ENCODE results near the gene DNAH12.
A peak's percentile ranks its signal among the peaks of the same experiment; 100 is the strongest.

Gene DNAH12, protein sequence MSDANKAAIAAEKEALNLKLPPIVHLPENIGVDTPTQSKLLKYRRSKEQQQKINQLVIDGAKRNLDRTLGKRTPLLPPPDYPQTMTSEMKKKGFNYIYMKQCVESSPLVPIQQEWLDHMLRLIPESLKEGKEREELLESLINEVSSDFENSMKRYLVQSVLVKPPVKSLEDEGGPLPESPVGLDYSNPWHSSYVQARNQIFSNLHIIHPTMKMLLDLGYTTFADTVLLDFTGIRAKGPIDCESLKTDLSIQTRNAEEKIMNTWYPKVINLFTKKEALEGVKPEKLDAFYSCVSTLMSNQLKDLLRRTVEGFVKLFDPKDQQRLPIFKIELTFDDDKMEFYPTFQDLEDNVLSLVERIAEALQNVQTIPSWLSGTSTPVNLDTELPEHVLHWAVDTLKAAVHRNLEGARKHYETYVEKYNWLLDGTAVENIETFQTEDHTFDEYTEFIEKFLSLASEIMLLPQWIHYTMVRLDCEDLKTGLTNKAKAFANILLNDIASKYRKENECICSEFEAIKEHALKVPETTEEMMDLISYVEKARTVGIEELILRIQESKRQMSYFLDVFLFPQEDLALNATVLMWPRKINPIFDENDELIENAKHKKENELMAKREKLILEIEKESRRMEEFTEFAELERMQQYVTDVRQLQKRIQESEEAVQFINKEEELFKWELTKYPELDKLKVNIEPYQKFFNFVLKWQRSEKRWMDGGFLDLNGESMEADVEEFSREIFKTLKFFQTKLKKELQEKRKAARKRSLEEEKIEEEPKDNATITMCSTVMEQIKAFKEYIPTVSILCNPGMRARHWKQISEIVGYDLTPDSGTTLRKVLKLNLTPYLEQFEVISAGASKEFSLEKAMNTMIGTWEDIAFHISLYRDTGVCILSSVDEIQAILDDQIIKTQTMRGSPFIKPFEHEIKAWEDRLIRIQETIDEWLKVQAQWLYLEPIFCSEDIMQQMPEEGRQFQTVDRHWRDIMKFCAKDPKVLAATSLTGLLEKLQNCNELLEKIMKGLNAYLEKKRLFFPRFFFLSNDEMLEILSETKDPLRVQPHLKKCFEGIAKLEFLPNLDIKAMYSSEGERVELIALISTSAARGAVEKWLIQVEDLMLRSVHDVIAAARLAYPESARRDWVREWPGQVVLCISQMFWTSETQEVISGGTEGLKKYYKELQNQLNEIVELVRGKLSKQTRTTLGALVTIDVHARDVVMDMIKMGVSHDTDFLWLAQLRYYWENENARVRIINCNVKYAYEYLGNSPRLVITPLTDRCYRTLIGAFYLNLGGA (N-terminal part only)

DNA sequence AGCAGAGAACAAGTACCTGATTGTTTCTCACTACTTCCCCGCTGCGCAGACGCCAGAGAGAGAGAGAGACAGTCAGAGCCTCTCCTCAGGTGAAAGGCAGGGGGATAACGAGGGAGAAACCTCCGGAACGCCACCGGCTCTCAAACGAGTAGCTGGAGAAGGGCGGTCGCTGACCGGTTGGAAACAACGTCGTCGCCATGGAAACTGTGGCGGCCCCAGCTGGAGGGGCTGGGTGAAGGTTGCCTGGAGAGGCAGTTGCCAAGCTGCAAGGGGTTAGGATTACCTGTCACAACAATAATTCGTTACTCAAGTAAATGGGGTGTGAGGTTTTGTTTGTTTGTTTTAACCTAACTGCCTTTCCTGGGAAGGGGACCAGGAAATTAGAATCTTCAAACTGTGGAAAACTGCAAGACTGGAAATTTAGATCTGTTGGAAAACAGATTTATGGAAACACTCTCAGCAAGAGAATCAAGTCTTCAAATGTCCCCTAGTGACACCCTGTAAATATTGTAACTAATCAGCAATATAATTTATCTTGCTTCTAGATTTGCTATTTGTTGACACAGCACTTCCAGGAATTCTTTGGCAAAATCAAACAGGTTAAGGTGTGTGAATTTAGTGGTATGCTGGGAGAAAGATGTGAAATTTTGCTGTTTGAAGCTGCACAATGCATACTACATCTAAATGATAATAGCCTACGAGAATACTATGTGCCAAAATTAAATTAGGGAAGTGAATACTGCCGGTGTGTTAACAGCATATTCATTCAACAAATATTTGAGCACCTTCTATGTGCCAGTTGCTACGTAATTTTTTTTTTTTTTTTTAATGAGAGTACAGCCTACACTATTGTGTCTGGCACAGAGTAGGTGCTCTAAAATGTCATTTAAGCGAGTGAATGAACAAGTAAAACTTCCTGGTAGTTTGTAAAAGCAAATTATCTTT is at the start of gene DNAH12:
Gene DNAH12, minus strand, starts transcription at position 164 of the 945 bp plus-strand sequence. CDS start 1,474 bp downstream, outside the sequence.
- no peaks in the 10 kb centered on the region for H3K9me3 ChIP-seq (ENCODE audit: control insufficient read depth, insufficient read depth, low read length)
- H3K4me3 ChIP-seq (ENCODE audit: low read depth, low read length) = peak within 1 kb of the TSS; percentile 12
- no peak within 1 kb of the TSS for H3K9ac ChIP-seq (ENCODE audit: low read depth, low read length)
- H3K36me3 ChIP-seq (ENCODE audit: control insufficient read depth, insufficient read depth, low read length) = no peaks in the 10 kb centered on the region
- peak within 1 kb of the TSS; percentile 77 for H3K27ac ChIP-seq (ENCODE audit: low read depth, low read length)
- H3K27me3 ChIP-seq (ENCODE audit: control insufficient read depth, insufficient read depth, low read length) = no peaks in the 10 kb centered on the region
- H3K4me1 ChIP-seq (ENCODE audit: control insufficient read depth, insufficient read depth, low read length) = peaks cover 6% of the 10 kb centered on the region

DNA sequence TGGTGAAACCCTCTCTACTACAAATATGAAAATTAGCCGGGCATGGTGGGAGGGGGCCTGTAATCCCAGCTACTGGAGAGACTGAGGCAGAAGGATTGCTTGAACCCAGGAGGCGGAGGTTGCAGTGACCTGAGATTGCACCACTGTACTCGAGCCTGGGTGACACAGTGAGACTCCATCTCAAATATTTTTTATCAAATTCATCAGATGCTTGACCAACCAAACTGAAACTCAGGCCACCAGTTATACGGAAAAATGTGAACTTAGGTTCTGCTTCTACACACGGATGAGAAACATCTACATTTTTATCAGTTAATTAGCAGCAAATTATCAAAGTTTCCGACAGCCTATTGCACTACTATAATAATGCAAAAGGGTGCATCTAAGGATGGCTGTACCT is 48.2 kb upstream of the DNAH12 start:
- no peak overlapping the region for H3K4me3 ChIP-seq (ENCODE audit: low read depth, low read length)
- H3K36me3 ChIP-seq (ENCODE audit: control insufficient read depth, insufficient read depth, low read length) = peaks cover 25% of the 10 kb centered on the region
- H3K9me3 ChIP-seq (ENCODE audit: control insufficient read depth, insufficient read depth, low read length) = no peaks in the 10 kb centered on the region
- no peak overlapping the region for H3K27ac ChIP-seq (ENCODE audit: low read depth, low read length)
- H3K4me1 ChIP-seq (ENCODE audit: control insufficient read depth, insufficient read depth, low read length) = peaks cover 15% of the 10 kb centered on the region; the same call in 1 of the 2 replicates
- no peaks in the 10 kb centered on the region for H3K27me3 ChIP-seq (ENCODE audit: control insufficient read depth, insufficient read depth, low read length)
- no peak overlapping the region for H3K9ac ChIP-seq (ENCODE audit: low read depth, low read length)

DNA sequence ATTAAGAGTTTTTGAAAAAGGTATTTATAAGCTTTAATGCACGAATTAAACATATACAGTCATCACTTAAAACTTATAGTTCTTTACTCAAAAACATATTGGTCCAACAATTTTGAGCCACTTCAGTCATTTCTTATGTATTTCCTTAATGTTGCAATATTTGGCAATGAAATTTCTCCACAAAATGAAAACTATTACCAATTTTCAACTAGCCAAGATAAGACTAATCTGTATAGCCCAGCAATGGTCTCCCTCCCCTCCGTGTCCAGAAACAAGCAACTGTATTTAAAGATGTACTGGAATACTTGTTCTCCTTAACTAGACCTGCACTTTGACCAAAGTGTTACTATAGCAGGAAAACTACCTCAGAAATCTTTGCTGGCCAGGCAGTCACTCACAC is 43.8 kb upstream of the DNAH12 start:
- Histone ChIP-seq H3K27ac (ENCODE audit: low read depth, low read length) (no peak overlapping the region), H3K27me3 (ENCODE audit: control insufficient read depth, insufficient read depth, low read length) (no peaks in the 10 kb centered on the region), H3K36me3 (ENCODE audit: control insufficient read depth, insufficient read depth, low read length) (peaks cover 24% of the 10 kb centered on the region), H3K9ac (ENCODE audit: low read depth, low read length) (no peak overlapping the region), H3K4me1 (ENCODE audit: control insufficient read depth, insufficient read depth, low read length) (no peaks in the 10 kb centered on the region), H3K4me3 (ENCODE audit: low read depth, low read length) (no peak overlapping the region), H3K9me3 (ENCODE audit: control insufficient read depth, insufficient read depth, low read length) (no peaks in the 10 kb centered on the region)

DNA sequence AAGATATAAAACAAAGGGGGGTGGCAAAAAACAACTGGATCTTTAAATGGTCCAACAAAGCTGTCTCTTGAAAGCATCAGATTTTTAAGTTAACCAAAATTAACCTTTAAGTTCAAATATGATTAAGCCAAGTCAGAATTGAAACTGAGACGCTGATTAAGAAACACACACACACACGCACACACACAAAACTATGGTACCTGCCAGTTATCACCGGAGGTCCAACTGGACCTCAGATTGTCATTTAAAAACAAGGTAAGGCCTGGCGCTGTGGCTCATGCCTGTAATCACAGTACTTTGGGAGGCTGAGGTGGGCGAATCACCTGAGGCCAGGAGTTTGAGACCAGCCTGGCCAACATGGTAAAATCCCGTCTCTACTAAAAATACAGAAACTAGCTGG is 42.6 kb upstream of the DNAH12 start:
- Histone ChIP-seq H3K9me3 (ENCODE audit: control insufficient read depth, insufficient read depth, low read length) (no peaks in the 10 kb centered on the region), H3K27ac (ENCODE audit: low read depth, low read length) (no peak overlapping the region), H3K4me3 (ENCODE audit: low read depth, low read length) (no peak overlapping the region), H3K9ac (ENCODE audit: low read depth, low read length) (no peak overlapping the region), H3K27me3 (ENCODE audit: control insufficient read depth, insufficient read depth, low read length) (no peaks in the 10 kb centered on the region), H3K36me3 (ENCODE audit: control insufficient read depth, insufficient read depth, low read length) (peaks cover 26% of the 10 kb centered on the region), H3K4me1 (ENCODE audit: control insufficient read depth, insufficient read depth, low read length) (no peaks in the 10 kb centered on the region)

DNA sequence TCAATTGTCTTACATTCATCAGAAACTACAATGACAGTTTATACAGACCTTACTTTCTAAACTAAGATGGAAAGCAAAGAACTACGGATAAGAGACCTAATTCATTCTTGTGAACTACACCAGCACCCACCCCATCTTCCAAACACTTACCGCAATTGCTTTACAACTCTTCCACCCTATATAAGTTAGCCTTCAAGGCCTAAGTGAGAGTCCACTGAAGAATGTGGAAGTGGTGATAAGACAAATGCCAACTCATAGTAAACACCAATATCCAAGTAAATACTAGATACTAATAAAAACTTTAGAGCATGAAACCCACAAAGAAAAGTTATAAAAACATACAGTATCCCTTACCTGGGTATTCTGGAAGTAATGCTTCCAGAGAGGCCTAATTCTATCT is 39.4 kb upstream of the DNAH12 start:
- Histone ChIP-seq H3K36me3 (ENCODE audit: control insufficient read depth, insufficient read depth, low read length) (peaks cover 52% of the 10 kb centered on the region), H3K9ac (ENCODE audit: low read depth, low read length) (no peak overlapping the region), H3K9me3 (ENCODE audit: control insufficient read depth, insufficient read depth, low read length) (no peaks in the 10 kb centered on the region), H3K4me1 (ENCODE audit: control insufficient read depth, insufficient read depth, low read length) (no peaks in the 10 kb centered on the region), H3K4me3 (ENCODE audit: low read depth, low read length) (no peak overlapping the region), H3K27ac (ENCODE audit: low read depth, low read length) (no peak overlapping the region), H3K27me3 (ENCODE audit: control insufficient read depth, insufficient read depth, low read length) (no peaks in the 10 kb centered on the region)

DNA sequence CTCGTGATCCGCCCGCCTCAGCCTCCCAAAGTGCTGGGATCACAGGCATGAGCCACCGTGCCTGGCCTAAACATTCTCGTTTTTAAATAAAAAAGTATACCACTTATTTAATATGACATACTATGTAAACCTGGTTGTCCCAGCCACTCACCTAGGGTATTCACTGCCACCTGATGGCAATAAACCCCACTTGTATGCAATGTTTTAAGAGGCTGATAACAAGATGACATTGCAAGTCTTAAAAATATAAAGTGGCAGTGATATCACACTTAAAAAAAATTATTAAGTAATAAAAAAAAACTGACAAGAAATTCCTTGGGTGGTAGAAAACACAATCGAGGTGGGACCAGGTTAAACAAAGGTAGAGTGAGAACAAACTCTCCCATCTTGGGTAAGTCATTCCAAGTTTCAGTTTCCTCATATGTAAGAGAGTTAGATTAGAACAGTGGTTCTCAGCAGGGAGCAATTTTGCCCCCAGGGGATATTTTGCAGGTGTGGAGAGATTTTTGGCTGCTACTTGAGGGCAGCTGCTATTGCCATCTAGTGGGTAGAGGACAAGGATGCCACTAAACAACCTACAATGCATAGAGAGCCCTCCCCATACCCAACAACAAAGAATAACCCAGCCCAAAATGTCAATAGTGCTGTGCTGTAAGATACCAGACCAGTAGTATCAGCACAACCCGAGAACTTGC is 38.5 kb upstream of the DNAH12 start:
- H3K9ac ChIP-seq (ENCODE audit: low read depth, low read length) = no peak overlapping the region
- no peak overlapping the region for H3K4me3 ChIP-seq (ENCODE audit: low read depth, low read length)
- no peaks in the 10 kb centered on the region for H3K4me1 ChIP-seq (ENCODE audit: control insufficient read depth, insufficient read depth, low read length)
- no peaks in the 10 kb centered on the region for H3K9me3 ChIP-seq (ENCODE audit: control insufficient read depth, insufficient read depth, low read length)
- H3K27ac ChIP-seq (ENCODE audit: low read depth, low read length) = no peak overlapping the region
- peaks cover 60% of the 10 kb centered on the region for H3K36me3 ChIP-seq (ENCODE audit: control insufficient read depth, insufficient read depth, low read length)
- H3K27me3 ChIP-seq (ENCODE audit: control insufficient read depth, insufficient read depth, low read length) = no peaks in the 10 kb centered on the region

DNA sequence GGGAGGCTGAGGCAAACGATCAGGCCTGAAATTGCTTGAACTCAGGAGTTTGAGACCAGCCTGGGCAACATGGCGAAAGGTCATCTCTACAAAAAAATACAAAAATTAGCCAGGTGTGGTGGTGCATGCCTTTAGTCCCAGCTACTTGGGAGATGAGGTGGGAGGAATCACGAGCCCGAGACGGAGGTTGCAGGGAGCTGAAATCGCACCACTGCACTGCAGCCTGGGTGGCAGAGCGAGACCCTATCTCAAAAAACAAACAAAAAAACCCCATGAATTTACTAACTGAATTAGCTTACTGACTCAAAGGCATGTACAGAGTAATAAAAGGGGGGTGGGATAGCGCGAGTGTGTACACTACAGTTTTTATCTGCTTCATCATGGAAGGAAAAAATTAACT is 33.7 kb upstream of the DNAH12 start:
- Histone ChIP-seq H3K36me3 (ENCODE audit: control insufficient read depth, insufficient read depth, low read length) (peaks cover 90% of the 10 kb centered on the region), H3K4me3 (ENCODE audit: low read depth, low read length) (no peak overlapping the region), H3K9ac (ENCODE audit: low read depth, low read length) (no peak overlapping the region), H3K4me1 (ENCODE audit: control insufficient read depth, insufficient read depth, low read length) (no peaks in the 10 kb centered on the region), H3K27me3 (ENCODE audit: control insufficient read depth, insufficient read depth, low read length) (no peaks in the 10 kb centered on the region), H3K9me3 (ENCODE audit: control insufficient read depth, insufficient read depth, low read length) (no peaks in the 10 kb centered on the region), H3K27ac (ENCODE audit: low read depth, low read length) (no peak overlapping the region)

DNA sequence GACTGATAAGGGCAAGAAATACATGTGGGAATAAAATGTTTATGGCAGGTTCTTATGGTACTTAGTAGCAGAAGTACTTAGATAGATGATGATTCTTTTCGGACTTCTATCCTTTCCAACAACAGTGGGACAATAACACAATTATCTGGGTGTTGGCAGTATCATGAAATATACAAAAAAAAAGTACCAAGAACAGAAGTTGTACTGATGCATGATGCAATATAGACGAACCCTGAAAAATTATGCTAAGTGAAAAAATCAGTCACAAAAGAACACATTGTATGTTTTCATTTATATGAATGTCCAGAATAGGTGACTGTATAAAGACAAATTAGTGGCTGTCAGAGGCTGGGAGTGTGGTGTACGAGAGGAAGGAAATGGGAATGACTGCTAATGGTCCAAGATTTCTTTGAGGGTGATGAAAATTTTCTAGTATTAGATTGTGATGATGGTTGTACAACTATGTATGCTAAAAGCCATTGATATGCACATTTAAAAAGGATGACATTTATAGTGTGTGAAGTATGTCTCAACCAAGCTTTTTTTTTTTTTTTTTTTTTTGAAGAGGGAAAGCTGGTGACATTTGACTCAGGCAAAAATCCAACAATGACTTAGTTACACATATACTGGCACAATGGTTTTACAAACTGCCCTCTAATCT is 32.0 kb upstream of the DNAH12 start:
- H3K36me3 ChIP-seq (ENCODE audit: control insufficient read depth, insufficient read depth, low read length) = peaks cover 92% of the 10 kb centered on the region
- H3K4me3 ChIP-seq (ENCODE audit: low read depth, low read length) = no peak overlapping the region
- no peak overlapping the region for H3K27ac ChIP-seq (ENCODE audit: low read depth, low read length)
- H3K9ac ChIP-seq (ENCODE audit: low read depth, low read length) = no peak overlapping the region
- H3K9me3 ChIP-seq (ENCODE audit: control insufficient read depth, insufficient read depth, low read length) = no peaks in the 10 kb centered on the region
- H3K27me3 ChIP-seq (ENCODE audit: control insufficient read depth, insufficient read depth, low read length) = no peaks in the 10 kb centered on the region
- H3K4me1 ChIP-seq (ENCODE audit: control insufficient read depth, insufficient read depth, low read length) = no peaks in the 10 kb centered on the region

DNA sequence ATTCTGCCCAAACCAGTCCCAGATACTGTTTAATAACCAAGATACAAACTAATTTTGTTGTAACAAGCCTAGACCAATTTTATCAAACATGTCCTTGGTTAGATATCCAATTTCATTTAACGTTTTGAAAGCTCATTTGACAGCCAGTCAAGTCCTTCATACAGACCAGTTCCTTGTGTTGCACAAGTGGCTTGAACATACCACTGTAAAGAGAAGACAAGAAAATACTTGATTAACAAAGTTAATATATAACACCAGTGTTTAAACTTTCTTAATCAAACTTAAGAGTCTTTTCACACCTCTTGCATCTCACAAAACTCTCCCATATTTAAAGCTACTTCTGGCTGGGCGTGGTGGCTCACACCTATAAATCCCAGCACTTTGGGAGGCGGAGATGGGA is 28.0 kb upstream of the DNAH12 start:
- no peak overlapping the region for H3K9ac ChIP-seq (ENCODE audit: low read depth, low read length)
- no peaks in the 10 kb centered on the region for H3K27me3 ChIP-seq (ENCODE audit: control insufficient read depth, insufficient read depth, low read length)
- no peaks in the 10 kb centered on the region for H3K9me3 ChIP-seq (ENCODE audit: control insufficient read depth, insufficient read depth, low read length)
- H3K36me3 ChIP-seq (ENCODE audit: control insufficient read depth, insufficient read depth, low read length) = peaks cover 72% of the 10 kb centered on the region
- H3K4me1 ChIP-seq (ENCODE audit: control insufficient read depth, insufficient read depth, low read length) = no peaks in the 10 kb centered on the region
- no peak overlapping the region for H3K4me3 ChIP-seq (ENCODE audit: low read depth, low read length)
- no peak overlapping the region for H3K27ac ChIP-seq (ENCODE audit: low read depth, low read length)
